CD4-positive, CD25-positive, alpha-beta regulatory T cell (primary cell): Measurements from ENCODE around the gene TRIM59. TPM values are rescaled to one million over a fixed set of nuclear protein-coding genes. Genes with fewer than 3 reads are reported as not detected.

Experiments used
- ATAC-seq, 2 donors: fragments of 150-1000 bp; cut with Tn5 transposase; one replicate each; pipeline ENCODE4 v1.10.0; 2021; ENCODE audit warnings: low read depth in 2 of 2, moderate number of reproducible peaks in 2 of 2, moderate library complexity in 1 of 2
- DNase-seq, 3 donors: peaks; one replicate each; pipeline versions ENCODE4 v3.0.0 to v3.0.0-alpha.2; 2012 to 2022; ENCODE audit warnings: mixed read lengths in 1 of 3
- H3K27ac ChIP-seq: one replicate; pipeline ENCODE4 v1.7.0; 2013; ENCODE audit warnings: mild to moderate bottlenecking, low read length; ENCODE audit not compliant: insufficient read depth, poor library complexity, severe bottlenecking
- H3K27me3 ChIP-seq: one replicate; pipeline ENCODE4 v1.7.0; 2013; ENCODE audit warnings: low read length; ENCODE audit not compliant: control insufficient read depth, insufficient read depth
- H3K36me3 ChIP-seq: one replicate; pipeline ENCODE4 v1.7.0; 2013; ENCODE audit warnings: mild to moderate bottlenecking, low read length, moderate library complexity; ENCODE audit not compliant: control insufficient read depth, insufficient read depth
- H3K4me1 ChIP-seq: 2 replicates; pipeline ENCODE4 v1.7.0; 2013; ENCODE audit warnings: mild to moderate bottlenecking, low read length; ENCODE audit not compliant: insufficient read depth, control insufficient read depth, poor library complexity, severe bottlenecking
- H3K4me3 ChIP-seq: one replicate; pipeline ENCODE4 v1.7.0; 2013; ENCODE audit warnings: low read depth, mild to moderate bottlenecking, low read length, moderate library complexity
- H3K9me3 ChIP-seq, 2 experiments: 1 replicate in 1 of 2; 2 replicates in 1 of 2; pipeline ENCODE4 v1.7.0; 2013; ENCODE audit warnings: low read length in 2 of 2, mild to moderate bottlenecking in 1 of 2, moderate library complexity in 1 of 2; ENCODE audit not compliant: control insufficient read depth in 2 of 2
- H3K27ac Mint-ChIP-seq, 3 donors: one replicate each; pipeline ENCODE4 v1.8.0; 2020 to 2022; ENCODE audit warnings: mild to moderate bottlenecking in 3 of 3, mixed read lengths in 3 of 3, moderate library complexity in 2 of 3
- H3K27me3 Mint-ChIP-seq: one replicate; pipeline ENCODE4 v1.8.0; 2022; ENCODE audit warnings: mild to moderate bottlenecking, mixed read lengths
- H3K36me3 Mint-ChIP-seq: one replicate; pipeline ENCODE4 v1.8.0; 2020; ENCODE audit warnings: mixed read lengths
- H3K4me1 Mint-ChIP-seq, 4 donors: one replicate each; pipeline ENCODE4 v1.8.0; 2020 to 2022; ENCODE audit warnings: mixed read lengths in 4 of 4, mild to moderate bottlenecking in 1 of 4
- H3K4me3 Mint-ChIP-seq, 4 donors: one replicate each; pipeline ENCODE4 v1.8.0; 2020 to 2022; ENCODE audit warnings: mild to moderate bottlenecking in 4 of 4, mixed read lengths in 4 of 4, moderate library complexity in 3 of 4
- H3K9me3 Mint-ChIP-seq, 7 donors: one replicate each; pipeline ENCODE4 v1.8.0; 2020 to 2022; ENCODE audit warnings: mixed read lengths in 7 of 7, mild to moderate bottlenecking in 3 of 7, moderate library complexity in 2 of 7
- polyA plus RNA-seq, 4 donors: library from polyadenylated mRNA; unstranded; fragments of 300-500 nt; fragmentation: Illumina TruSeq; gene quantifications; one replicate each; pipeline ENCODE4 v1.2.3, GENCODE V29; 2021
- total RNA-seq: library from RNA; stranded (reverse); gene quantifications from one replicate; pipeline ENCODE4 v1.2.3, GENCODE V29; 2022

Gene TRIM59
- total RNA-seq (34.0 TPM), polyA plus RNA-seq (10 to 100 TPM; 50.5 to 67.9 (median 55.5) TPM)

- peaks cover 17 to 49% (median 23%) of the 10 kb centered on the region in 4 donors for H3K4me1 Mint-ChIP-seq
- Histone ChIP-seq H3K9me3 (no peaks in the 10 kb centered on the region), H3K4me3 (peak within 1 kb of the TSS; percentile 100), H3K36me3 (no peaks in the 10 kb centered on the region), H3K27ac (peak within 1 kb of the TSS; percentile 91), H3K4me1 (peaks cover 28% of the 10 kb centered on the region), H3K27me3 (no peaks in the 10 kb centered on the region)
- H3K27ac Mint-ChIP-seq = peak within 1 kb of the TSS; percentile 93 to 100 (median 95)
- H3K4me3 Mint-ChIP-seq = peak within 1 kb of the TSS; percentile 96 to 98 (median 96)
- H3K27me3 Mint-ChIP-seq = no peaks in the 10 kb centered on the region
- H3K9me3 Mint-ChIP-seq = no peaks in the 10 kb centered on the region
- peak; percentile 95 to 99 (median 95) for DNase-seq
- H3K36me3 Mint-ChIP-seq = peaks cover 6% of the 10 kb centered on the region
- ATAC-seq = peak; percentile 97
Measured at GRCh38 chr3:160449636-160450598, at the start of gene TRIM59. Gene TRIM59, minus strand, starts transcription at chr3:160449786. Its CDS starts 10,603 bp downstream, at chr3:160439183.

GRCh38 chr3:160498202-160498601 lies 48.6 kb upstream of the TRIM59 start:
- H3K36me3 ChIP-seq = peaks cover 36% of the 10 kb centered on the region
- peaks cover 0 to 4% (median 0%) of the 10 kb centered on the region in 7 donors for H3K9me3 Mint-ChIP-seq
- H3K27me3 Mint-ChIP-seq = no peaks in the 10 kb centered on the region
- H3K4me3 ChIP-seq = no peak overlapping the region
- no peaks in the 10 kb centered on the region for H3K4me1 ChIP-seq
- no peak for ATAC-seq
- no peak overlapping the region for H3K4me3 Mint-ChIP-seq
- H3K27ac ChIP-seq = no peak overlapping the region
- H3K36me3 Mint-ChIP-seq = peaks cover 38% of the 10 kb centered on the region
- no peaks in the 10 kb centered on the region for H3K9me3 ChIP-seq
- no peaks in the 10 kb centered on the region for H3K27me3 ChIP-seq
- no peak for DNase-seq
- H3K4me1 Mint-ChIP-seq = peaks cover 0 to 11% (median 1%) of the 10 kb centered on the region in 4 donors
- H3K27ac Mint-ChIP-seq = no peak overlapping the region

- no peaks in the 10 kb centered on the region for H3K36me3 ChIP-seq
- H3K4me1 Mint-ChIP-seq = peaks cover 0 to 9% (median 4%) of the 10 kb centered on the region in 4 donors
- H3K4me3 Mint-ChIP-seq = no peak overlapping the region
- no peaks in the 10 kb centered on the region for H3K9me3 Mint-ChIP-seq
- no peaks in the 10 kb centered on the region for H3K9me3 ChIP-seq
- no peaks in the 10 kb centered on the region for H3K27me3 ChIP-seq
- ATAC-seq = no peak
- no peaks in the 10 kb centered on the region for H3K4me1 ChIP-seq
- H3K27ac Mint-ChIP-seq = no peak overlapping the region
- H3K27ac ChIP-seq = no peak overlapping the region
- no peak overlapping the region for H3K4me3 ChIP-seq
- no peak for DNase-seq
- peaks cover 14% of the 10 kb centered on the region for H3K27me3 Mint-ChIP-seq
- H3K36me3 Mint-ChIP-seq = no peaks in the 10 kb centered on the region
Measured at GRCh38 chr3:160490166-160490565, 40.6 kb upstream of the TRIM59 start.

GRCh38 chr3:160486459-160486869 lies 36.9 kb upstream of the TRIM59 start:
- Histone ChIP-seq H3K4me3 (peak overlapping the region; percentile 4), H3K27ac (no peak overlapping the region), H3K9me3 (no peaks in the 10 kb centered on the region), H3K36me3 (no peaks in the 10 kb centered on the region), H3K27me3 (no peaks in the 10 kb centered on the region), H3K4me1 (no peaks in the 10 kb centered on the region)
- DNase-seq = peak in 2 of 3 donors; percentile 29 to 66
- Mint-ChIP-seq H3K27ac (no peak overlapping the region), H3K4me1 (peaks cover 0 to 6% (median 4%) of the 10 kb centered on the region in 4 donors), H3K4me3 (peak overlapping the region in 1 of 4 donors; percentile 69), H3K36me3 (no peaks in the 10 kb centered on the region), H3K27me3 (peaks cover 30% of the 10 kb centered on the region), H3K9me3 (peaks cover 0 to 3% (median 0%) of the 10 kb centered on the region in 7 donors)
- ATAC-seq = no peak

- Mint-ChIP-seq H3K27me3 (peaks cover 36% of the 10 kb centered on the region), H3K4me1 (peaks cover 0 to 6% (median 4%) of the 10 kb centered on the region in 4 donors), H3K9me3 (peaks cover 0 to 3% (median 0%) of the 10 kb centered on the region in 7 donors), H3K4me3 (no peak overlapping the region), H3K27ac (no peak overlapping the region), H3K36me3 (no peaks in the 10 kb centered on the region)
- ATAC-seq (no peak), DNase-seq (no peak)
- no peaks in the 10 kb centered on the region for H3K36me3 ChIP-seq
- no peak overlapping the region for H3K4me3 ChIP-seq
- H3K27ac ChIP-seq = no peak overlapping the region
- no peaks in the 10 kb centered on the region for H3K4me1 ChIP-seq
- no peaks in the 10 kb centered on the region for H3K9me3 ChIP-seq
- H3K27me3 ChIP-seq = peaks cover under 1% of the 10 kb centered on the region
Measured at GRCh38 chr3:160482796-160483195, 33.2 kb upstream of the TRIM59 start.

GRCh38 chr3:160481856-160482255 lies 32.3 kb upstream of the TRIM59 start:
- ATAC-seq (no peak), DNase-seq (no peak)
- Mint-ChIP-seq H3K4me1 (peaks cover 0 to 6% (median 4%) of the 10 kb centered on the region in 4 donors), H3K27me3 (peaks cover 42% of the 10 kb centered on the region), H3K36me3 (no peaks in the 10 kb centered on the region), H3K9me3 (peaks cover 0 to 3% (median 0%) of the 10 kb centered on the region in 7 donors), H3K4me3 (no peak overlapping the region), H3K27ac (no peak overlapping the region)
- Histone ChIP-seq H3K27ac (no peak overlapping the region), H3K4me3 (no peak overlapping the region), H3K36me3 (no peaks in the 10 kb centered on the region), H3K4me1 (no peaks in the 10 kb centered on the region), H3K9me3 (no peaks in the 10 kb centered on the region), H3K27me3 (peaks cover 3% of the 10 kb centered on the region)

GRCh38 chr3:160480931-160481330 lies 31.3 kb upstream of the TRIM59 start:
- Mint-ChIP-seq H3K27ac (peak overlapping the region in 1 of 3 donors; percentile 80), H3K36me3 (no peaks in the 10 kb centered on the region), H3K27me3 (peaks cover 38% of the 10 kb centered on the region), H3K4me1 (peaks cover 0 to 6% (median 2%) of the 10 kb centered on the region in 4 donors), H3K4me3 (no peak overlapping the region), H3K9me3 (peaks cover 0 to 3% (median 0%) of the 10 kb centered on the region in 7 donors)
- no peaks in the 10 kb centered on the region for H3K9me3 ChIP-seq
- H3K4me1 ChIP-seq = no peaks in the 10 kb centered on the region
- DNase-seq (no peak), ATAC-seq (no peak)
- H3K36me3 ChIP-seq = no peaks in the 10 kb centered on the region
- no peak overlapping the region for H3K27ac ChIP-seq
- no peak overlapping the region for H3K4me3 ChIP-seq
- H3K27me3 ChIP-seq = peaks cover 3% of the 10 kb centered on the region
